Thoracic aorta (tissue), 2 donors: ENCODE results near the gene BMP2. TPM values are rescaled to one million over a fixed set of nuclear protein-coding genes. Genes with fewer than 3 reads are reported as not detected.

Source experiments
- ATAC-seq: fragments of 150-250 bp; one replicate; pipeline ENCODE4 v1.8.0; 2017; ENCODE audit warnings: low read depth; ENCODE audit not compliant: insufficient number of reproducible peaks, low FRiP score
- DNase-seq: peaks from one replicate; pipeline ENCODE4 v3.0.0-alpha.2; 2020; ENCODE audit warnings: low spot score
- H3K27ac ChIP-seq, 2 donors: fragments of 200-600 bp; sonication (generic); 1 replicate in 1 of 2; 2 replicates in 1 of 2; pipeline ENCODE4 v1.5.1; 2016; ENCODE audit warnings: mild to moderate bottlenecking in 2 of 2, moderate library complexity in 2 of 2
- H3K27me3 ChIP-seq: fragments of 200-600 bp; sonication (generic); replicated peaks from 2 replicates; pipeline ENCODE4 v1.6.0; 2016; ENCODE audit warnings: mild to moderate bottlenecking; ENCODE audit not compliant: insufficient read depth
- H3K36me3 ChIP-seq: fragments of 200-600 bp; sonication (generic); one replicate; pipeline ENCODE4 v1.5.1; 2016
- H3K4me1 ChIP-seq, 2 donors: fragments of 200-600 bp; sonication (generic); 1 replicate in 1 of 2; 2 replicates in 1 of 2; pipeline versions ENCODE4 v1.5.1 to v1.6.0; 2016; ENCODE audit warnings: low read depth in 2 of 2, mild to moderate bottlenecking in 1 of 2; ENCODE audit not compliant: control insufficient read depth in 1 of 2
- H3K4me3 ChIP-seq: fragments of 200-600 bp; sonication (generic); 2 replicates; pipeline ENCODE4 v1.5.1; 2016; ENCODE audit warnings: mild to moderate bottlenecking
- H3K9me3 ChIP-seq: fragments of 200-600 bp; sonication (generic); 2 replicates; pipeline ENCODE4 v1.5.1; 2016
- CTCF ChIP-seq: fragments of 200-600 bp; sonication (generic); IDR thresholded peaks from one replicate; pipeline ENCODE4 v1.5.1; 2019; ENCODE audit warnings: antibody characterized with exemption
- total RNA-seq, 2 donors: library from RNA; depleted of rRNA; stranded (reverse); fragments of >200 nt; gene quantifications; one replicate each; pipeline versions ENCODE4 v1.1.0 to v1.2.3, GENCODE V29; 2016

BMP2 gene
- total RNA-seq, 2 donors from 2014 or later = 8.3 to 10.4 TPM

- Histone ChIP-seq H3K27ac (no peak overlapping the region), H3K36me3 (no peaks in the 10 kb centered on the region), H3K27me3 (no peaks in the 10 kb centered on the region), H3K4me3 (no peak overlapping the region), H3K9me3 (no peaks in the 10 kb centered on the region), H3K4me1 (no peaks in the 10 kb centered on the region)
- ATAC-seq = no peak
- no peak for TF ChIP-seq CTCF
- no peak for DNase-seq
These were observed 25.3 kb downstream of the BMP2 start for GRCh38 chr20:6792789-6793188.

DNA sequence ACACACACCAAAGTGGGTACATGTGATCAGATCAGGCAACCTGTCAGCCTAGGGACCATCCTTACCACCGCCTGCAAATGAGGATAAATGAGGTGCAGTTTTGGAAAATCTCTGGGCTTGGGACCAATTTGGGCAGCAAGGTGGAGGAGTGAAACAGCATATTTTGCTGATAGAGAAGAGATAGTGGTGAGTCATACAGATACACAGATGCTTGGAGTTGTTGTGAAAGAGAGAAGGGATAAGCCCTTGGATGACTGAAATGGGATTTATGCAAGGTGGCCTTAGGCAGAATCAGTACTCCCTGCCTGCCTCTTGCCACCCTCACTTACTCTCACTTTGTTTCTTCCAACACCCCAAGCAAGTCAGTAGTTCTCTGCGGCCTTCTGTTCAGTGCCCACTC, 34.7 kb downstream of the BMP2 start:
- no peak overlapping the region for H3K4me3 ChIP-seq
- H3K4me1 ChIP-seq = no peaks in the 10 kb centered on the region
- no peaks in the 10 kb centered on the region for H3K27me3 ChIP-seq
- H3K36me3 ChIP-seq = no peaks in the 10 kb centered on the region
- H3K9me3 ChIP-seq = no peaks in the 10 kb centered on the region
- H3K27ac ChIP-seq = no peak overlapping the region
- no peak for TF ChIP-seq CTCF
- no peak for DNase-seq
- ATAC-seq = no peak

- H3K27ac ChIP-seq = no peak overlapping the region
- TF ChIP-seq CTCF = no peak
- H3K9me3 ChIP-seq = no peaks in the 10 kb centered on the region
- DNase-seq (no peak), ATAC-seq (no peak)
- no peaks in the 10 kb centered on the region for H3K4me1 ChIP-seq
- H3K36me3 ChIP-seq = no peaks in the 10 kb centered on the region
- H3K27me3 ChIP-seq = no peaks in the 10 kb centered on the region
- no peak overlapping the region for H3K4me3 ChIP-seq
These were observed 38.8 kb downstream of the BMP2 start for GRCh38 chr20:6806275-6806674.

DNA sequence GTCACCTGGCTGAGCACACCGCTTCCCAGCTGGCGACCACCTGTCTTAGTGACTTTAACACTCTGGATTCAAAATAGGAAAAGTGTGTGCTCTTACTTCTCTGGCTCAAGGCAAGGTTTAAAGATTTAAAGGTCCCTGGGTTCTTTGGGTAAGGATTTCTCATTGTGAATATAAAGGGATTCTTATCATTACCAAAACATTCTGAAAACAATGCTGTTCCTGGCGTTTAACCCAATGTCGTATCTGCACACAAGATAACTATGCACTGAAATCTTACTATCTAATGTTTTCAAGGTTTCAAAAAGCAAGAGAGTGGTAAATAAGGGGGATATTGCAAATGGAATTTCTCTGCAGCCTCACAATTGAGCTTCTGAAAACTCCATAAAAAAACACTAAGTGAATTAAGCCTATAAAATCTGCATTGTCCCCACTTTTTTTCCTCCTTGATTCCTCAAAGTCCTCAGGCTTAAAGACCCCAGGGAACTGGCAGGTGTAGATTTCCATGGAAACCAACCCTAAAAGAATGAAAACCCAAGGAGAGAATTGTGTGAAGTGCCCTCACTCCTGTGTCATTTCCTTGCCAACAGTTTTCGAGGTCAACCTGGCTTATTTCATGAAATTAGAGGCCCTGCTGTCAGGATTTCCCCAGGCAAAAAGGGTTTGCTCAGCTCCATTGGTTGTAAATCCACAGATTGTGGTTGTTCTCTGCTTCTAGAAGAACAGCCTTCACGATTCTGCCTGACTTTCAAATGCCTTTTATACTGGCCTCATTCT, 44.0 kb downstream of the BMP2 start:
- no peak for ATAC-seq
- H3K27me3 ChIP-seq = no peaks in the 10 kb centered on the region
- H3K4me3 ChIP-seq = no peak overlapping the region
- no peak for TF ChIP-seq CTCF
- DNase-seq = no peak
- H3K9me3 ChIP-seq = no peaks in the 10 kb centered on the region
- H3K4me1 ChIP-seq = no peaks in the 10 kb centered on the region
- no peak overlapping the region for H3K27ac ChIP-seq
- H3K36me3 ChIP-seq = no peaks in the 10 kb centered on the region

DNA sequence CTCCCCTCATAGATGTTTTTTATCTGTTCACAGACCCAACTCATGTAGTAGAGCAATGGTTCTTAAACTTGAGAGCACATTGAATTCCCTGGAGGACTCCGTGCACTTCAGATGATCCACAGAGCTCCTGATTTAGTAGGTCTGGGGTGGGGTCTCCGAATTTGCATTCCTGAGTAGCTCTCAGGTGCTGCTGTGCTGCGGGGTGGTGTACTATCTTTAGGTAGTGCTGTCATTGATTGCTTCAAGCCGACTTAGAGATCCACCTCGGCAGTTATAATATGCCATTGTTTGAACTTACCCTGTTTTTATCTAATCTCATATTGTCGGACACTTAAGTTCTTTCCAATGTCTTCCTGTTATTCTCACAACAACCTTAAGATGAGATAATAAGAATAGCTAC, 45.0 kb downstream of the BMP2 start:
- Histone ChIP-seq H3K9me3 (no peaks in the 10 kb centered on the region), H3K27me3 (no peaks in the 10 kb centered on the region), H3K27ac (no peak overlapping the region), H3K36me3 (no peaks in the 10 kb centered on the region), H3K4me1 (no peaks in the 10 kb centered on the region), H3K4me3 (no peak overlapping the region)
- TF ChIP-seq CTCF = no peak
- ATAC-seq (no peak), DNase-seq (no peak)
